H1 (cell line): Measurements from ENCODE around the gene RTP1. TPM values are rescaled to one million over a fixed set of nuclear protein-coding genes. Genes with fewer than 3 reads are reported as not detected.

Experiments used
- CTCF ChIA-PET: fragments of 300-600 bp; sonication (Branson Sonifier 250); formaldehyde crosslinking; loops from one replicate; lab custom pipeline; 2021; ENCODE audit not compliant: partially characterized antibody; lab: Charles Lee
- POLR2A ChIA-PET: fragments of 300-600 bp; sonication (Branson Sonifier 250); formaldehyde crosslinking; loops from one replicate; lab custom pipeline; 2021; ENCODE audit warnings: inconsistent platforms; ENCODE audit not compliant: partially characterized antibody; lab: Charles Lee
- DNase-seq, 2 experiments: peaks; one replicate each; pipeline versions ENCODE4 v3.0.0 to v3.0.0-alpha.2; 2010 to 2022; ENCODE audit warnings: low spot score in 2 of 2, low read depth in 1 of 2, mixed read lengths in 1 of 2
- FAIRE-seq: peaks from 2 replicates; lab custom pipeline; 2011; peaks lifted over from hg19 to GRCh38; lab: Jason Lieb, UNC
- H2AFZ ChIP-seq: 2 replicates; pipeline ENCODE4 v1.8.1; 2012; ENCODE audit warnings: low read length, inconsistent platforms
- H2AK5ac ChIP-seq: 2 replicates; pipeline ENCODE4 v1.6.1; 2013; ENCODE audit warnings: low read depth, low read length
- H2BK120ac ChIP-seq: replicated peaks from 2 replicates; pipeline ENCODE3; 2013; ENCODE audit warnings: low read depth, low read length, inconsistent platforms
- H2BK12ac ChIP-seq: 2 replicates; pipeline ENCODE4 v1.6.1; 2013; ENCODE audit warnings: low read depth, low read length
- H2BK15ac ChIP-seq: 2 replicates; pipeline ENCODE4 v1.6.1; 2013; ENCODE audit warnings: low read length
- H2BK20ac ChIP-seq: 2 replicates; pipeline ENCODE4 v1.6.1; 2013; ENCODE audit warnings: low read length
- H2BK5ac ChIP-seq: 2 replicates; pipeline ENCODE4 v1.6.1; 2013; ENCODE audit warnings: low read depth, low read length
- H3K14ac ChIP-seq: 2 replicates; pipeline ENCODE4 v1.6.1; 2013; ENCODE audit warnings: inconsistent platforms; ENCODE audit not compliant: insufficient read length
- H3K18ac ChIP-seq: 2 replicates; pipeline ENCODE4 v1.6.1; 2013; ENCODE audit warnings: low read length; ENCODE audit errors: extremely low read depth
- H3K23ac ChIP-seq: 2 replicates; pipeline ENCODE4 v1.6.1; 2013; ENCODE audit warnings: inconsistent platforms; ENCODE audit not compliant: insufficient read length
- H3K23me2 ChIP-seq: 2 replicates; pipeline ENCODE4 v1.6.1; 2013; ENCODE audit warnings: low read depth, low read length
- H3K27ac ChIP-seq: 2 replicates; pipeline ENCODE4 v1.6.1; 2011; ENCODE audit warnings: low read depth, low read length, inconsistent platforms
- H3K27me3 ChIP-seq, 4 experiments: replicated peaks in 1 of 4; 1 replicate in 1 of 4; 2 replicates in 3 of 4; pipeline versions ENCODE4 v1.6.1 to v1.8.1; 2011 to 2013; ENCODE audit warnings: low read length in 3 of 4, mild to moderate bottlenecking in 3 of 4, inconsistent platforms in 2 of 4, mixed read lengths in 2 of 4, moderate library complexity in 1 of 4; ENCODE audit not compliant: control insufficient read depth in 3 of 4, insufficient read depth in 3 of 4; ENCODE audit errors: extremely low read depth in 1 of 4
- H3K36me3 ChIP-seq, 4 experiments: 2 replicates each; pipeline versions ENCODE4 v1.6.1 to v1.8.1; 2011 to 2013; ENCODE audit warnings: mild to moderate bottlenecking in 4 of 4, low read length in 3 of 4, moderate library complexity in 2 of 4, control low read depth in 1 of 4, inconsistent platforms in 1 of 4; ENCODE audit not compliant: insufficient read depth in 4 of 4, control insufficient read depth in 2 of 4
- H3K4ac ChIP-seq: replicated peaks from 2 replicates; pipeline ENCODE3; 2013; ENCODE audit warnings: low read length, low read depth, mixed read lengths, inconsistent platforms; ENCODE audit not compliant: insufficient read length
- H3K4me1 ChIP-seq, 4 experiments: replicated peaks in 1 of 4; 1 replicate in 1 of 4; 2 replicates in 3 of 4; pipeline versions ENCODE4 v1.6.1 to v1.8.1; 2011 to 2013; ENCODE audit warnings: low read length in 3 of 4, inconsistent platforms in 2 of 4, mixed read lengths in 1 of 4; ENCODE audit not compliant: insufficient read depth in 4 of 4, control insufficient read depth in 3 of 4
- H3K4me2 ChIP-seq, 2 experiments: 2 replicates each; pipeline versions ENCODE4 v1.6.1 to v1.8.1; 2011 to 2013; ENCODE audit warnings: low read depth in 2 of 2, low read length in 2 of 2, control low read depth in 1 of 2, inconsistent platforms in 1 of 2, mild to moderate bottlenecking in 1 of 2; ENCODE audit not compliant: insufficient read depth in 1 of 2
- H3K4me3 ChIP-seq, 4 experiments: fragments of 200-600, 300-600 bp in 1 of 4; sonication (generic), shearing (Covaris generic), sonication (Bioruptor Twin) in 1 of 4; 2 replicates each; pipeline versions ENCODE4 v1.5.1 to v1.8.1; 2011 to 2016; ENCODE audit warnings: low read length in 4 of 4, low read depth in 3 of 4, control low read depth in 2 of 4, inconsistent platforms in 2 of 4, mild to moderate bottlenecking in 2 of 4, mixed read lengths in 1 of 4, moderate library complexity in 1 of 4; ENCODE audit not compliant: insufficient read depth in 2 of 4; ENCODE audit errors: extremely low read depth in 1 of 4
- H3K56ac ChIP-seq: replicated peaks from 2 replicates; pipeline ENCODE3; 2013; ENCODE audit warnings: low read depth, mild to moderate bottlenecking, mixed read lengths, low read length, inconsistent platforms; ENCODE audit not compliant: insufficient read length
- H3K79me1 ChIP-seq: 2 replicates; pipeline ENCODE4 v1.6.1; 2013; ENCODE audit warnings: low read depth, low read length, control low read depth
- H3K79me2 ChIP-seq, 2 experiments: 2 replicates each; pipeline versions ENCODE4 v1.6.1 to v1.8.1; 2012 to 2013; ENCODE audit warnings: low read length in 2 of 2, mild to moderate bottlenecking in 2 of 2, inconsistent platforms in 1 of 2; ENCODE audit not compliant: insufficient read depth in 2 of 2, control insufficient read depth in 1 of 2
- H3K9ac ChIP-seq, 4 experiments: replicated peaks in 1 of 4; 1 replicate in 1 of 4; 2 replicates in 3 of 4; pipeline versions ENCODE4 v1.6.1 to v1.8.1; 2011 to 2013; ENCODE audit warnings: low read depth in 3 of 4, low read length in 3 of 4, control low read depth in 2 of 4, mild to moderate bottlenecking in 2 of 4, moderate library complexity in 2 of 4, inconsistent platforms in 1 of 4; ENCODE audit errors: extremely low read depth in 1 of 4
- H3K9me3 ChIP-seq, 2 experiments: 2 replicates each; pipeline versions ENCODE4 v1.6.1 to v1.8.1; 2012 to 2013; ENCODE audit warnings: mild to moderate bottlenecking in 2 of 2, moderate library complexity in 2 of 2, control low read depth in 1 of 2, inconsistent platforms in 1 of 2, low read depth in 1 of 2, low read length in 1 of 2, mixed read lengths in 1 of 2; ENCODE audit not compliant: insufficient read depth in 2 of 2
- H4K20me1 ChIP-seq, 2 experiments: replicated peaks in 1 of 2; 2 replicates each; pipeline versions ENCODE3 to v1.8.1; 2011 to 2013; ENCODE audit warnings: inconsistent platforms in 2 of 2, low read length in 2 of 2, mild to moderate bottlenecking in 1 of 2; ENCODE audit not compliant: insufficient read depth in 2 of 2, control insufficient read depth in 1 of 2
- H4K5ac ChIP-seq: 2 replicates; pipeline ENCODE4 v1.6.1; 2013; ENCODE audit warnings: low read length, low read depth, mixed read lengths, inconsistent platforms; ENCODE audit not compliant: insufficient read length
- H4K8ac ChIP-seq: 2 replicates; pipeline ENCODE4 v1.8.0; 2013; ENCODE audit warnings: mild to moderate bottlenecking, moderate library complexity, low read length, inconsistent platforms; ENCODE audit not compliant: insufficient read depth; ENCODE audit errors: extremely low read depth
- H4K91ac ChIP-seq: replicated peaks from 2 replicates; pipeline ENCODE3; 2013; ENCODE audit warnings: low read length, mixed read lengths, inconsistent platforms; ENCODE audit not compliant: insufficient read length
- ASH2L ChIP-seq: fragments of 200-600, 300-600 bp; sonication (generic); IDR thresholded peaks from one replicate; pipeline ENCODE4 v1.7.1; 2017; ENCODE audit warnings: low read length
- CBX5 ChIP-seq: fragments of 300-800, 300-1000 bp; sonication (generic); IDR thresholded peaks from 2 replicates; pipeline ENCODE4 v1.7.1; 2016; ENCODE audit warnings: antibody characterized with exemption, low read length, low read depth
- CHD2 ChIP-seq: IDR thresholded peaks from 2 replicates; pipeline ENCODE4 v1.6.1; 2012; ENCODE audit warnings: low read length, improper control_type of control experiment
- GTF2F1 ChIP-seq: IDR thresholded peaks from 2 replicates; pipeline ENCODE4 v1.6.1; 2012; ENCODE audit warnings: low read depth, low read length, improper control_type of control experiment, borderline replicate concordance
- JUN ChIP-seq: IDR thresholded peaks from 2 replicates; pipeline ENCODE4 v1.6.1; 2011; ENCODE audit warnings: low read depth, mild to moderate bottlenecking, improper control_type of control experiment, low read length
- KDM4A ChIP-seq: IDR thresholded peaks from one replicate; pipeline ENCODE4 v1.7.1; 2012; ENCODE audit warnings: low read depth, mild to moderate bottlenecking, moderate library complexity, low read length, inconsistent platforms; ENCODE audit not compliant: severe bottlenecking
- KDM5A ChIP-seq: fragments of 200-600 bp; IDR thresholded peaks from 2 replicates; pipeline ENCODE4 v1.7.1; 2012; ENCODE audit warnings: mild to moderate bottlenecking, low read length, inconsistent platforms, mixed read lengths
- MAX ChIP-seq: IDR thresholded peaks from 2 replicates; pipeline ENCODE4 v1.6.1; 2012; ENCODE audit warnings: inconsistent platforms
- SP1 ChIP-seq: IDR thresholded peaks from 2 replicates; pipeline ENCODE4 v1.6.1; 2011; ENCODE audit warnings: low read depth, low read length
- SP2 ChIP-seq: IDR thresholded peaks from 2 replicates; pipeline ENCODE4 v1.6.1; 2012; ENCODE audit warnings: mild to moderate bottlenecking, low read length, inconsistent platforms
- SP4 ChIP-seq: IDR thresholded peaks from 2 replicates; pipeline ENCODE4 v1.6.1; 2012; ENCODE audit warnings: low read length, inconsistent platforms
- SUZ12 ChIP-seq: fragments of 200-600 bp; sonication (generic); IDR thresholded peaks from 2 replicates; pipeline ENCODE4 v1.6.1; 2012; ENCODE audit warnings: mild to moderate bottlenecking, inconsistent platforms, low read length, moderate library complexity, mixed read lengths
- USF2 ChIP-seq: IDR thresholded peaks from 2 replicates; pipeline ENCODE4 v1.6.1; 2011; ENCODE audit warnings: low read length, improper control_type of control experiment
- WGBS, 2 experiments: shearing (Covaris generic) in 1 of 2; methylation state at CpG; one replicate each; pipeline versions ENCODE4 v1.1.6 to v1.1.7; 2013 to 2015; ENCODE audit warnings: low lambda C conversion rate in 2 of 2, mixed read lengths in 2 of 2, inconsistent platforms in 1 of 2, low coverage in 1 of 2, missing lambda C conversion rate in 1 of 2; ENCODE audit not compliant: insufficient replicate concordance in 2 of 2, insufficient coverage in 1 of 2, insufficient read length in 1 of 2; ENCODE audit errors: extremely low coverage in 1 of 2, missing lambda C conversion rate in 1 of 2; 5-methylcytosine and 5-hydroxymethylcytosine counted together
- polyA plus RNA-seq, 7 experiments: library from polyadenylated mRNA; depleted of rRNA in 3 of 7; stranded (reverse) in 5 of 7; unstranded in 2 of 7; fragments of >200 nt in 5 of 7; fragments of 200-250 nt in 2 of 7; gene quantifications; 1 replicate in 5 of 7; 2 replicates in 1 of 7; 4 replicates in 1 of 7; pipeline versions ENCODE4 v1.2.1 to v1.2.3, GENCODE V29; 2011 to 2013; ENCODE audit warnings: missing spikeins in 2 of 7, mixed read lengths in 2 of 7
- total RNA-seq: library from RNA; stranded (reverse); fragmentation: NEBNext Ultra II Directional; extraction: Animal tissue kit (Norgen Biotek cat#: 25700); gene quantifications from 2 replicates; pipeline ENCODE4 v1.2.1, GENCODE V29; 2021

RTP1 gene
- total and polyA plus RNA-seq, 2 of the 8 experiments (the other 6 are each of a cell fraction or from before 2014, with no cell fraction given): 2.9 to 3.0 TPM

GRCh38 chr3:187242900-187243299 lies 45.6 kb downstream of the RTP1 start:
- Histone ChIP-seq H3K27me3 (peaks cover 0 to 2% (median 0%) of the 10 kb centered on the region in 4 experiments; a peak in 2 of 7 replicates), H3K79me2 (no peaks in the 10 kb centered on the region), H4K8ac (no peak overlapping the region), H2BK20ac (no peak overlapping the region), H3K18ac (no peak overlapping the region), H3K9me3 (no peaks in the 10 kb centered on the region), H2AK5ac (no peak overlapping the region), H3K56ac (no peak overlapping the region), H2BK15ac (no peak overlapping the region), H3K4me2 (no peak overlapping the region), H2AFZ (no peak overlapping the region), H4K5ac (no peak overlapping the region), H3K23ac (no peak overlapping the region), H3K4ac (no peak overlapping the region), H2BK120ac (no peak overlapping the region), H2BK5ac (no peak overlapping the region), H4K91ac (no peak overlapping the region), H3K79me1 (no peaks in the 10 kb centered on the region), H3K36me3 (no peaks in the 10 kb centered on the region), H3K27ac (no peak overlapping the region), H3K4me3 (no peak overlapping the region), H3K23me2 (no peaks in the 10 kb centered on the region), H2BK12ac (no peak overlapping the region), H3K9ac (no peak overlapping the region), H3K14ac (no peak overlapping the region), H4K20me1 (no peaks in the 10 kb centered on the region), H3K4me1 (no peaks in the 10 kb centered on the region)
- TF ChIP-seq SP4: no peak
- TF ChIP-seq GTF2F1: no peak
- TF ChIP-seq USF2: no peak
- no peak for TF ChIP-seq CHD2
- no peak for TF ChIP-seq SP1
- TF ChIP-seq MAX: no peak
- TF ChIP-seq ASH2L: no peak
- no peak for TF ChIP-seq KDM5A
- TF ChIP-seq JUN: no peak
- no peak for TF ChIP-seq SP2
- no peak for TF ChIP-seq CBX5
- TF ChIP-seq SUZ12: no peak
- TF ChIP-seq KDM4A: no peak
- FAIRE-seq (no peak), DNase-seq (no peak)
- 92% methylated on average over 4 of the region's 4 CpGs; no CpG with 5 or more reads in 1 of the 2 experiments for WGBS, 2 experiments
- CTCF ChIA-PET: interaction anchor here (0.7 to 2.9 kb wide), 7 partner anchors 9 to 104 kb away, joined by 3 to 10 read pairs (median 4); partner anchors contain the start of gene RPL39L
- POLR2A ChIA-PET: interaction anchor here (1.0 to 1.3 kb wide), 2 partner anchors 12 to 15 kb away, joined by 3 read pairs; no protein-coding TSS in a partner anchor
